Measurements from ENCODE around the gene ARHGEF26.

DNA sequence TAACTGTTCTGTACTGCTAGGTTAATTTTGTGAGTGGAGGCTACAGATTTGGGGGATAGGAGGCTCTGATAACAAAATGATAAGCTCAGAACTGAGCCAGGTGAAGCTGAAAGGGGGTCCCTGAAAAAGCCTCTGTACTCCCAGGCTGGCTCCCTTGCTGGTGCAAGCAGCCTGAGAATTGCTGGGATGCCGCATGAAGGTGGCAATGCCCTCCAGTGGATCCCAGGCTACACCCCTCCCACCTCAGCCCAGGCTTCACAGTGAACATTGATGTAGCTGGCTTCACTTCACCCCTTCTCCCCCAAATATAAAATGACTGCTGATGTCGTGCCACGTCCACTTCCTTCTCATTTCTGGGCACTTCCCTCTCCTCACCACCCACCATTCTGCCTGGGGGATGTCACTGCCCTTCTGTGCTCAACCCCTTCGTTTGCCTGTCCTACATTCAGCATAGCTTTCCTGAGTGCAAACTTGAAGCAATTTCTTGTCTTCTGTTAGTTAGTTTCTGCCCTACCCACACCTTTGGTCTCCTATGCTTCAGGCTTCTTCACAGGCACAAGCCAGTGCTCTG is 9.7 kb upstream of the ARHGEF26 start:
- TF ChIP-seq CREB1 (CRISPR knock-in tag; IDR thresholded peaks at IDR 0.05) (no peak), ZNF317 (CRISPR knock-in tag; IDR thresholded peaks at IDR 0.05; ENCODE audit: borderline replicate concordance, low read depth) (no peak), ZNF263 (CRISPR knock-in tag; IDR thresholded peaks at IDR 0.05; ENCODE audit: low read depth) (no peak), ZNF121 (CRISPR knock-in tag; IDR thresholded peaks at IDR 0.05) (no peak), FOXJ3 (CRISPR knock-in tag; IDR thresholded peaks at IDR 0.05; ENCODE audit: borderline replicate concordance) (no peak), FOXK1 (CRISPR knock-in tag; IDR thresholded peaks at IDR 0.05) (no peak), SP1 (CRISPR knock-in tag; conservative IDR thresholded peaks at IDR 0.05) (no peak), OVOL2 (CRISPR knock-in tag; IDR thresholded peaks at IDR 0.05; ENCODE audit: borderline replicate concordance) (no peak)
- TF ChIP-seq, protein P1, sequence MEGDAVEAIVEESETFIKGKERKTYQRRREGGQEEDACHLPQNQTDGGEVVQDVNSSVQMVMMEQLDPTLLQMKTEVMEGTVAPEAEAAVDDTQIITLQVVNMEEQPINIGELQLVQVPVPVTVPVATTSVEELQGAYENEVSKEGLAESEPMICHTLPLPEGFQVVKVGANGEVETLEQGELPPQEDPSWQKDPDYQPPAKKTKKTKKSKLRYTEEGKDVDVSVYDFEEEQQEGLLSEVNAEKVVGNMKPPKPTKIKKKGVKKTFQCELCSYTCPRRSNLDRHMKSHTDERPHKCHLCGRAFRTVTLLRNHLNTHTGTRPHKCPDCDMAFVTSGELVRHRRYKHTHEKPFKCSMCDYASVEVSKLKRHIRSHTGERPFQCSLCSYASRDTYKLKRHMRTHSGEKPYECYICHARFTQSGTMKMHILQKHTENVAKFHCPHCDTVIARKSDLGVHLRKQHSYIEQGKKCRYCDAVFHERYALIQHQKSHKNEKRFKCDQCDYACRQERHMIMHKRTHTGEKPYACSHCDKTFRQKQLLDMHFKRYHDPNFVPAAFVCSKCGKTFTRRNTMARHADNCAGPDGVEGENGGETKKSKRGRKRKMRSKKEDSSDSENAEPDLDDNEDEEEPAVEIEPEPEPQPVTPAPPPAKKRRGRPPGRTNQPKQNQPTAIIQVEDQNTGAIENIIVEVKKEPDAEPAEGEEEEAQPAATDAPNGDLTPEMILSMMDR (IDR thresholded peaks at IDR 0.05) = no peak
- TF ChIP-seq, protein P2, sequence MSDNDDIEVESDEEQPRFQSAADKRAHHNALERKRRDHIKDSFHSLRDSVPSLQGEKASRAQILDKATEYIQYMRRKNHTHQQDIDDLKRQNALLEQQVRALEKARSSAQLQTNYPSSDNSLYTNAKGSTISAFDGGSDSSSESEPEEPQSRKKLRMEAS (CRISPR knock-in tag; IDR thresholded peaks at IDR 0.05) = no peak
- TF ChIP-seq, protein P3, sequence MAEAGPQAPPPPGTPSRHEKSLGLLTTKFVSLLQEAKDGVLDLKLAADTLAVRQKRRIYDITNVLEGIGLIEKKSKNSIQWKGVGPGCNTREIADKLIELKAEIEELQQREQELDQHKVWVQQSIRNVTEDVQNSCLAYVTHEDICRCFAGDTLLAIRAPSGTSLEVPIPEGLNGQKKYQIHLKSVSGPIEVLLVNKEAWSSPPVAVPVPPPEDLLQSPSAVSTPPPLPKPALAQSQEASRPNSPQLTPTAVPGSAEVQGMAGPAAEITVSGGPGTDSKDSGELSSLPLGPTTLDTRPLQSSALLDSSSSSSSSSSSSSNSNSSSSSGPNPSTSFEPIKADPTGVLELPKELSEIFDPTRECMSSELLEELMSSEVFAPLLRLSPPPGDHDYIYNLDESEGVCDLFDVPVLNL (CRISPR knock-in tag; IDR thresholded peaks at IDR 0.05; ENCODE audit: borderline replicate concordance, low read depth) = no peak

All from WTC11 (cell line).